Stimulated activated CD4-positive, alpha-beta T cell treated with anti-CD3 and anti-CD28 coated beads, Interleukin-15, amount 100 ng/mL, for 48 hours (primary cell): Measurements from ENCODE around the gene MRAS.
A peak's percentile ranks its signal among the peaks of the same experiment; 100 is the strongest.
"Not testable (repeated sequence)": the region's sequence is repeated elsewhere in the genome, so short reads cannot be mapped to it uniquely, and the experiment has no call there.

Experiments used
- DNase-seq, 2 donors: peaks; one replicate each; pipeline ENCODE4 v3.0.0-alpha.2; 2020; ENCODE audit warnings: low read depth in 2 of 2

MRAS gene

DNA sequence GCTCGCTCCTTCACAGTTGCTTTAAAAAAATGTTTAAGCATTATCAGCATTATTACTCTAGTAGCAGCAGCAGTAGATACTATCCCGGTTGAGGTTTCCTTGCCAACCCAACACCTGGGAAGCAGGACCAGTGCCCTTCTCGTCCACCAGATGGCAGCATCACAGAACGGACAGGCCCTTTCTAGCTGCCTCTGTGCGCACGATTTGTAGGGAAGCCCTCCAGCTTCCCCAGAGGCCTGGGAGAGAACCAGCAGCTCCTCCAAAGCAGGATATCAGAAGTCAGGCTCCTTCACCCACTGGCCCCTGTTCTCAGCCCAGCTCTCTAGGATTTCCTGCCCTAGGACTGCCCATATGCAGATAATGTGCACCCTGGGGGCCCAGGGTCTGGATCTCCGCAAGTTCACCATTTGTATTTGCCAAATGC lies 69.2 kb downstream of the MRAS start:
- peak; percentile 28 to 54 for DNase-seq

DNA sequence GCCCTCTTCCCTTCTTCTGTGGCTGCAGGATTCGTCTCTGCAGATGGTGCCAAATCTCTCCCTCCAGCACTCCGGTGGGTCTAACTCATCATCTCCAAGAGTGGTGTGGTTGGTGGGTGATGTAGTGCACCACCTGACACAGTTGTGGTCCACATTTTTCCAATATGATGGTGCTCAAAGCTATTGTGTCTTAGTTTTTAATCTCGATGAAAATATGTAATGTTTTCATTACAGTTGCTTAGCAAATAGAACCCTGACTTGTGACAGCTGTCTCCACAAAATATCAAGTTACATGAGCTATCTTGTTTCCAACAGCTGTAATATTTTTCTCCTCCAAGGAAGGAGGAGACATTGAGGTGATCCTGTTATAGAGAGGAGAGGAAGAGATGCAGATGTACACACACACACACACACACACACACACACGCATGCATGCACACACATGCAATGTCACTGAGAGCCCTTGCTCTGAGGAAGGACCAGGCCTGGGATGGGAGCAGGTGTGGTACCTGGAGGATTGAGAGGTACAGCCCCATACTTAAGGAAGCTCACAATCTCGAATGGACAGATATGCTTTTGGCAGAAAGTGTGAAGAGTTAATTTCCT lies 70.3 kb downstream of the MRAS start:
- DNase-seq, result no peak

- no peak for DNase-seq
Observed at GRCh38 chr3:138423316-138423715, 74.9 kb downstream of the MRAS start.

- DNase-seq, result no peak
Observed at GRCh38 chr3:138424323-138424722, 75.9 kb downstream of the MRAS start.

- no peak for DNase-seq
Observed at GRCh38 chr3:138426211-138426610, 77.8 kb downstream of the MRAS start.

- DNase-seq, result not testable (repeated sequence)
Observed at GRCh38 chr3:138426754-138427153, 78.4 kb downstream of the MRAS start.

DNA sequence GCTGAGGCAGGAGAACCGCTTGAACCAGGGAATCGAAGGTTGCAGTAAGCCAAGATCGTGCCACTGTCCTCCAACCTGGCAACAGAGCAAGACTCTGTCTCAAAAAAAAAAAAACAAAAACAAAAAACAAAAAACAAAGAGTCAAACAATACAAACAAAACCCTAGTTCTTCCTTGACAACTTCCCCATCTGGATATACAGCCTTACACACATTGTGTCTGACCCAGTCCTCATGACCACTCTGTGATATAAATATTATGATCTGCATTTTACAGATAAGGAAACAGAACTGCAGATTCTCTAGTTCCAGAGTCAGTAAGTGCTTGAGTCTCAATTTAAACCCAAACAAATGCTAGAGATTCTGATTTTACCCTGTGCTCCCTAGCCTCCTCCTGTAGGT lies 81.3 kb downstream of the MRAS start:
- no peak for DNase-seq

GRCh38 chr3:138432576-138433240 lies 84.3 kb downstream of the MRAS start:
- no peak for DNase-seq

GRCh38 chr3:138433892-138434275 lies 85.5 kb downstream of the MRAS start:
- DNase-seq, result no peak

- DNase-seq, result peak; percentile 36 to 60
Observed at GRCh38 chr3:138434276-138434874, 86.0 kb downstream of the MRAS start, which contains the start of gene ESYT3. Gene ESYT3, plus strand, starts transcription at chr3:138434616. Its CDS starts 183 bp downstream, at chr3:138434799.

DNA sequence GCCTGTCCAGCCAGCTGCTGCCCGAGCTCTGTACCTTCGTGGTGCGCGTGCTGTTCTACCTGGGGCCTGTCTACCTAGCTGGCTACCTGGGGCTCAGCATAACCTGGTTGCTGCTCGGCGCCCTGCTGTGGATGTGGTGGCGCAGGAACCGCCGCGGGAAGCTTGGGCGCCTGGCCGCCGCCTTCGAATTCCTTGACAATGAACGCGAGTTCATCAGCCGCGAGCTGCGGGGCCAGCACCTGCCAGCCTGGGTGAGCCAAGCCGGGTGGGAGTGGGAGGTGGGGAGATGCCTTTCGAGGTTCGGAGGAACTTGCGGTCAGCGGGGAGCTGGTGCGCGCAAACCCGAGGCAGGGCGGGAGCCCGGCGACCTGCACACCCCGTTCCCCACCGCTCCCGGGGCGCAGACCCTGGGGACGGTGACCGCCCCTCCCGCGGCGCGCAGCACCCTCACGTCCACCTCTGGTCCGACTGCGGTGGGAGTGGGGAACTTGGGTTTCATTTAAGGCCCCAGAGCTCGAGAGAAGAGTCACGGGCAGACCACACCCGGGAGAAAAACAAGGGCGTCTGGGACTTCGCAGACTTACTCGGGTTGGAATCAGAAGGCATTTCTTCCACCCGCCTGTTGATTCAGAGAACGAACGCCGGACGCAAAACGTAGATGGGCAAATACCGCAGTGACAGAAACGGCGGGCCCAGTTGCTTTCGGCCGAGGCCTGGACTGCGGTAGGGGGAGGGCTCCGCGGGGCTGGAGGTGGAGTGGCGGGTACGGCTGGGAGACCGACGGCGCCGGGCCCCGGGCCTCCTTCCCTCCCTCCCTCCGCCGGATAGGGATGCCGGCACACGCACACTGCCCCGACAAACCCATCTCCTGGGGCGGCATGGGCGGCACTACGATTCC lies 86.7 kb downstream of the MRAS start:
- no peak for DNase-seq

- DNase-seq, result no peak
Observed at GRCh38 chr3:138435840-138436239, 87.5 kb downstream of the MRAS start.

- DNase-seq, result no peak
Observed at GRCh38 chr3:138437281-138437680, 88.9 kb downstream of the MRAS start.

DNA sequence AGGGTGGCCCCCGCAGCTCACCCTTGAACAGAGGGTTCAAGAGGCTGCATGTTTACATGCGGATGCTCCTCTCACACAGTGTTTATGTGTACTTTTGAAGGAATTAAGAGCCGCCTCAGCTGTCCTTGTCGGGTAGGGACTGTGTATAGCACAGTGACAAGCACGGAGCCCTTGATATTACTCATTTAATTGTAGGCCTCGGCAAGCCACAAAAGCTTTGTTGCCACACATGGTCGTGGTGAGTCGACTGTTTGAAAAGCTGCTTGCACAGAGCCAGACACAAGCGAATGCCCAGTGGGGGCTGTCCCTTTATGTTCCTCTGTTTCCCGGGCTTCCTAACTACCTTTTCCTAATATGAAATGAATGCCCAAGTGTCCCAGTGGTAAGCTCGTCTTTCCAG lies 90.5 kb downstream of the MRAS start:
- DNase-seq, result no peak

DNA sequence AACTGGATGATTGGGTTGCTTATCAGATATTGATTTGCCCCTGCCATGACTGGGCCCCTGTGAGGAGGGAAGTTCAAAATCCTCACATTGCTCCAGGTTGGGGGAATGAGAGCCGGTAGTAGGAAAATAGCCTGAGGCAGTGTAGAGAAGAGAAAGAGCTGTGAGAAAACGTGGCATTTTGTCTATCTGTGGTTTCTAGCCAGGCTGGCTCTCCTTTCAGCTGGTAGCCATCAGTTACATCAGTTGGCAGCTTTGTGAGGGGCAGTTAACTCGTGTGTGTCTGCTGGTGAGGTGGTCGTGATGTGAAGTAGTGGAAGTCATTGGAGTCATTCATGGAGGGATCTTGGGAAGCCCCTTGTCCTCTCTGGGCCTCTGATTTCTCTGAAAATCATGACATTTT lies 91.3 kb downstream of the MRAS start:
- no peak for DNase-seq

- no peak for DNase-seq
Observed at GRCh38 chr3:138440121-138440521, 91.7 kb downstream of the MRAS start.

DNA sequence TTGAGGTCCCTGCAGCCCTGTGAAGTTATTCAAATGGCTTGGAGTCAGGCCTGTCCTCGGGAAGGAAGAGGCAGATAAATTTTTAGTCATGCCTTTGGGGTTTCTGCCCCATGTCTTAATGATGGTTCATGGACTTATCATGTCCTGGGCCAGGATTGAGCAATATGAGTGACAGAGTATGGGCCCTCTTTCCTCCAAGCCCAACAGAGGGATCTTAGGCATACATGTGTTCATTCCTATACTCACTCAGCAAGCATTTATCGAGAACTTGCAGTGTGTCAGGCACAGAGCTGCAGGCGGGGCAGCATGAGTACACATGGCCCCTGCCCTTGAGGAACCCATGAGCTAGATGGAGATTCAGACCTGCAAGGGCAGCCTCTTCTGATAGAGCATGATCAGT lies 92.2 kb downstream of the MRAS start:
- no peak for DNase-seq

- no peak for DNase-seq
Observed at GRCh38 chr3:138441256-138441655, 92.9 kb downstream of the MRAS start.

DNA sequence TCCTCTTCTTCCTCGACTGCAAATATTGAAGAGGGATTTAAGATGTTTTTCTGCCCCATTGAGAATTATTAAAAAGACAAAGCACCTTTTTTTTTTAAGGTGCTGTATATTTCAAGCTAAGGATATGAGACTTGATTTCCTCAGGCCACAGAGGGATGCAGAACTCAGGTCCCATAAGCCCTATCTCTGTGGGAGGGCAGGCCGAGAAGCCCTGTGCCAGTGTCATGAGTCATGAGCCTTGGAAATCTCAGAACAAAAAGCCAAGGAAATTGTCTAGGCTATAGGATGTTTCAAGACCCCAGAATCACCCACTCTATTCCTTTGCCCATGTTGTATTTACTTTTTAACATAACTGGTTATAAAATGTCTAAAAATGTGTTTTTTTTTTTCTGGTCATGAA lies 93.4 kb downstream of the MRAS start:
- DNase-seq, result no peak

DNA sequence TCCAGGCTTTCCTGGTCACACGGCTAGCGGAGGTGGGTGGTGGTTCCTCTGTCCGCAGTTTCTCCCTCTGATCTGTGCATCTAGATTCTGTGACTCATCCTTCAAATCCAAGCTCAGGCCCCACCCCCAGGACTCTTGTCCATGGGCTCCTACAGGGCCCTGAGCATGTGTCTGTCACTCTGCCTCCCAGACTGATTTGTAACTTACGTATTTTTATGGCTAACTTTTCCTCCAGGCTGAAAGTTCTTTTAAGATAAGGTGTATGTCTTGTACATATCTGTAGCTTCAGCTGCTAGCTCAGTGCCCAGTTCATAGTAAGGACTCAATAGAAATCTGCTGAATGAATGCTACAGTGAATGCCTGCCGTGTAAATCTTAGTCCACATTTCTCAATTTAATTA lies 94.1 kb downstream of the MRAS start:
- DNase-seq, result no peak

DNA sequence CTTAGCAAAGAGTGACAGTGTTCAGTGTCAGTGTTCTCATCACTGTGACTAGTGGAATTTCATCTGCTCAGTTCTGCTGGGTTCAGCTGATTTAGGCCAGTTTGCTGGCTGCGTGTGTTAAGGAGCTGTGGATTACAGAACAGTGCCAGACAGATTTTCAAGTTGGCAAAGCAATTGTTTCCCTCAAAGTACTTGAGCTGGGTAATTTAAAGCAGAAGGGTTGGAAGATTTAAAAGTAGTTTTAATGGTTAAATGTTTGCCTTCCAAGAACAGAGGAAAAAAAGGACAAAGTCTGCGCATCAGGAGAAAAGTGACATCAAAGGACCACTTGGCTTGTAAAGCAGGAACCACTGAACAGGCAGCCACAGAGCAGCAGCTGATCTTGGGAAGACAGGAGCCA lies 94.7 kb downstream of the MRAS start:
- no peak for DNase-seq
